PFSK-1 (cell line): Measurements from ENCODE around the gene KCTD13.

Experiments used
- POLR2AphosphoS5 ChIP-seq: IDR thresholded peaks from 2 replicates; pipeline ENCODE4 v1.6.1; 2012; ENCODE audit warnings: low read depth, mild to moderate bottlenecking, control low read depth, low read length, moderate library complexity
- REST ChIP-seq, 2 experiments: IDR thresholded peaks; 2 replicates each; pipeline versions ENCODE4 v1.6.1 to v1.8.0; 2011 to 2012; ENCODE audit warnings: low read depth in 2 of 2, low read length in 2 of 2, control low read depth in 1 of 2, inconsistent platforms in 1 of 2, mild to moderate bottlenecking in 1 of 2, moderate library complexity in 1 of 2; ENCODE audit not compliant: insufficient read depth in 1 of 2
- SIN3A ChIP-seq: IDR thresholded peaks from 2 replicates; pipeline ENCODE4 v1.6.1; 2012; ENCODE audit warnings: mild to moderate bottlenecking, low read length, moderate library complexity, borderline replicate concordance; ENCODE audit not compliant: insufficient read depth
- TAF1 ChIP-seq: IDR thresholded peaks from 2 replicates; pipeline ENCODE4 v1.6.1; 2012; ENCODE audit warnings: low read length, control low read depth, borderline replicate concordance; ENCODE audit not compliant: insufficient read depth

DNA sequence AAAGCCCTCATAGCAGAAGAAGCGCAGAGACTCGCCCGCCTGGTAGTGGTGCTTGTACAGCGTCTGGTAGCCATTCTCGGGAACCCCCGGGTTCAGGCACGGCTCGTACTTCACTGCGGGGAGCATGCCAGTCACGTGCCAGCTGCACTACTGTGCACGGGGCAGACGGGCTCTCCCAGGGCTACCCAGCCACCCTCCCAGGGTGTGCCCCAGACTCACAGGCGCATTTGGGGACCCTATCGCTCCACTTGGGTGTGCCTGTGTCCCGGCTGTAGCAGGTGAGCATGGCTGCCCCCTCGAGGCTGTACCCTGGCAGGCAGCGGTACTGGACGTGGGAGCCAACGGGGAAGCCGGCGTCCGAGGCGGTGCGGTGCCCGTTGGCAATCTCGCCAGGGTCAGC, 52.7 kb downstream of the KCTD13 start:
- TF ChIP-seq POLR2AphosphoS5 = no peak
- no peak for TF ChIP-seq REST (IDR thresholded peaks at IDR 0.05; ENCODE audit: insufficient read depth in 1 of 2, low read depth in 2 of 2, low read length in 2 of 2)
- TF ChIP-seq SIN3A = no peak
- no peak for TF ChIP-seq TAF1
